Measurements from ENCODE around the gene MRGPRD. TPM values are rescaled to one million over a fixed set of nuclear protein-coding genes. Genes with fewer than 3 reads are reported as not detected.

The MRGPRD gene
- total and polyA plus RNA-seq, 2 of the 13 experiments (the other 11 are each of a cell fraction or from before 2014, with no cell fraction given) = not detected

- TF ChIP-seq HES4 (CRISPR knock-in tag; IDR thresholded peaks at IDR 0.05; ENCODE audit: borderline replicate concordance) (no peak), MTF2 (CRISPR knock-in tag; IDR thresholded peaks at IDR 0.05; ENCODE audit: borderline replicate concordance) (no peak), HNRNPL (IDR thresholded peaks at IDR 0.05; ENCODE audit: low read depth, low read length) (no peak), ZNF562 (CRISPR knock-in tag; IDR thresholded peaks at IDR 0.05; ENCODE audit: borderline replicate concordance) (no peak)
- TF ChIP-seq, protein P1, sequence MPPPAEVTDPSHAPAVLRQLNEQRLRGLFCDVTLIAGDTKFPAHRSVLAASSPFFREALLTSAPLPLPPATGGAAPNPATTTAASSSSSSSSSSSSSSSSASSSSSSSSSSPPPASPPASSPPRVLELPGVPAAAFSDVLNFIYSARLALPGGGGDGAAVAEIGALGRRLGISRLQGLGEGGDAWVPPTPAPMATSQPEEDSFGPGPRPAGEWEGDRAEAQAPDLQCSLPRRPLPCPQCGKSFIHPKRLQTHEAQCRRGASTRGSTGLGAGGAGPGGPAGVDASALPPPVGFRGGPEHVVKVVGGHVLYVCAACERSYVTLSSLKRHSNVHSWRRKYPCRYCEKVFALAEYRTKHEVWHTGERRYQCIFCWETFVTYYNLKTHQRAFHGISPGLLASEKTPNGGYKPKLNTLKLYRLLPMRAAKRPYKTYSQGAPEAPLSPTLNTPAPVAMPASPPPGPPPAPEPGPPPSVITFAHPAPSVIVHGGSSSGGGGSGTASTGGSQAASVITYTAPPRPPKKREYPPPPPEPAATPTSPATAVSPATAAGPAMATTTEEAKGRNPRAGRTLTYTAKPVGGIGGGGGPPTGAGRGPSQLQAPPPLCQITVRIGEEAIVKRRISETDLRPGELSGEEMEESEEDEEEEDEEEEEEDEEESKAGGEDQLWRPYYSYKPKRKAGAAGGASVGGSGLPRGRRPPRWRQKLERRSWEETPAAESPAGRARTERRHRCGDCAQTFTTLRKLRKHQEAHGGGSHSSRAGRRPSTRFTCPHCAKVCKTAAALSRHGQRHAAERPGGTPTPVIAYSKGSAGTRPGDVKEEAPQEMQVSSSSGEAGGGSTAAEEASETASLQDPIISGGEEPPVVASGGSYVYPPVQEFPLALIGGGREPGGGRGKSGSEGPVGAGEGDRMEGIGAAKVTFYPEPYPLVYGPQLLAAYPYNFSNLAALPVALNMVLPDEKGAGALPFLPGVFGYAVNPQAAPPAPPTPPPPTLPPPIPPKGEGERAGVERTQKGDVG (CRISPR knock-in tag; IDR thresholded peaks at IDR 0.05; ENCODE audit: borderline replicate concordance) = no peak
- TF ChIP-seq, protein P2, sequence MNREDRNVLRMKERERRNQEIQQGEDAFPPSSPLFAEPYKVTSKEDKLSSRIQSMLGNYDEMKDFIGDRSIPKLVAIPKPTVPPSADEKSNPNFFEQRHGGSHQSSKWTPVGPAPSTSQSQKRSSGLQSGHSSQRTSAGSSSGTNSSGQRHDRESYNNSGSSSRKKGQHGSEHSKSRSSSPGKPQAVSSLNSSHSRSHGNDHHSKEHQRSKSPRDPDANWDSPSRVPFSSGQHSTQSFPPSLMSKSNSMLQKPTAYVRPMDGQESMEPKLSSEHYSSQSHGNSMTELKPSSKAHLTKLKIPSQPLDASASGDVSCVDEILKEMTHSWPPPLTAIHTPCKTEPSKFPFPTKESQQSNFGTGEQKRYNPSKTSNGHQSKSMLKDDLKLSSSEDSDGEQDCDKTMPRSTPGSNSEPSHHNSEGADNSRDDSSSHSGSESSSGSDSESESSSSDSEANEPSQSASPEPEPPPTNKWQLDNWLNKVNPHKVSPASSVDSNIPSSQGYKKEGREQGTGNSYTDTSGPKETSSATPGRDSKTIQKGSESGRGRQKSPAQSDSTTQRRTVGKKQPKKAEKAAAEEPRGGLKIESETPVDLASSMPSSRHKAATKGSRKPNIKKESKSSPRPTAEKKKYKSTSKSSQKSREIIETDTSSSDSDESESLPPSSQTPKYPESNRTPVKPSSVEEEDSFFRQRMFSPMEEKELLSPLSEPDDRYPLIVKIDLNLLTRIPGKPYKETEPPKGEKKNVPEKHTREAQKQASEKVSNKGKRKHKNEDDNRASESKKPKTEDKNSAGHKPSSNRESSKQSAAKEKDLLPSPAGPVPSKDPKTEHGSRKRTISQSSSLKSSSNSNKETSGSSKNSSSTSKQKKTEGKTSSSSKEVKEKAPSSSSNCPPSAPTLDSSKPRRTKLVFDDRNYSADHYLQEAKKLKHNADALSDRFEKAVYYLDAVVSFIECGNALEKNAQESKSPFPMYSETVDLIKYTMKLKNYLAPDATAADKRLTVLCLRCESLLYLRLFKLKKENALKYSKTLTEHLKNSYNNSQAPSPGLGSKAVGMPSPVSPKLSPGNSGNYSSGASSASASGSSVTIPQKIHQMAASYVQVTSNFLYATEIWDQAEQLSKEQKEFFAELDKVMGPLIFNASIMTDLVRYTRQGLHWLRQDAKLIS (CRISPR knock-in tag; IDR thresholded peaks at IDR 0.05) = no peak
- TF ChIP-seq, protein P3, sequence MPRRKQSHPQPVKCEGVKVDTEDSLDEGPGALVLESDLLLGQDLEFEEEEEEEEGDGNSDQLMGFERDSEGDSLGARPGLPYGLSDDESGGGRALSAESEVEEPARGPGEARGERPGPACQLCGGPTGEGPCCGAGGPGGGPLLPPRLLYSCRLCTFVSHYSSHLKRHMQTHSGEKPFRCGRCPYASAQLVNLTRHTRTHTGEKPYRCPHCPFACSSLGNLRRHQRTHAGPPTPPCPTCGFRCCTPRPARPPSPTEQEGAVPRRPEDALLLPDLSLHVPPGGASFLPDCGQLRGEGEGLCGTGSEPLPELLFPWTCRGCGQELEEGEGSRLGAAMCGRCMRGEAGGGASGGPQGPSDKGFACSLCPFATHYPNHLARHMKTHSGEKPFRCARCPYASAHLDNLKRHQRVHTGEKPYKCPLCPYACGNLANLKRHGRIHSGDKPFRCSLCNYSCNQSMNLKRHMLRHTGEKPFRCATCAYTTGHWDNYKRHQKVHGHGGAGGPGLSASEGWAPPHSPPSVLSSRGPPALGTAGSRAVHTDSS (CRISPR knock-in tag; conservative IDR thresholded peaks at IDR 0.05) = no peak
Observed at GRCh38 chr11:68938816-68939582, 41.8 kb downstream of the MRGPRD start (continued).

Data from HepG2 (cell line).